Ishikawa (cell line): ENCODE results near the gene SEL1L.

Experiments used
- CEBPB ChIP-seq: IDR thresholded peaks from 2 replicates; pipeline ENCODE4 v1.6.1; 2012
- CREB1 ChIP-seq: IDR thresholded peaks from 2 replicates; pipeline ENCODE4 v1.6.1; 2012; ENCODE audit warnings: low read depth
- EGR1 ChIP-seq: IDR thresholded peaks from 2 replicates; pipeline ENCODE4 v1.6.1; 2012
- EP300 ChIP-seq: IDR thresholded peaks from 2 replicates; pipeline ENCODE4 v1.6.1; 2012; ENCODE audit warnings: borderline replicate concordance
- FOXM1 ChIP-seq: IDR thresholded peaks from 2 replicates; pipeline ENCODE4 v1.6.1; 2012; ENCODE audit warnings: low read depth, borderline replicate concordance
- NFIC ChIP-seq: IDR thresholded peaks from 2 replicates; pipeline ENCODE4 v1.6.1; 2012
- RAD21 ChIP-seq: IDR thresholded peaks from 2 replicates; pipeline ENCODE4 v1.6.1; 2012; ENCODE audit warnings: low read depth
- TAF1 ChIP-seq: IDR thresholded peaks from 2 replicates; pipeline ENCODE4 v1.6.1; 2012; ENCODE audit warnings: low read depth, mild to moderate bottlenecking
- TCF12 ChIP-seq: IDR thresholded peaks from 2 replicates; pipeline ENCODE4 v1.6.1; 2012; ENCODE audit warnings: low read depth
- TEAD4 ChIP-seq: IDR thresholded peaks from 2 replicates; pipeline ENCODE4 v1.6.1; 2012
- YY1 ChIP-seq: IDR thresholded peaks from 2 replicates; pipeline ENCODE4 v1.6.1; 2012; ENCODE audit warnings: low read depth
- ZBTB7A ChIP-seq: IDR thresholded peaks from 2 replicates; pipeline ENCODE4 v1.6.1; 2012; ENCODE audit warnings: low read depth
- TF ChIP-seq, protein P1 (sequence below): IDR thresholded peaks from 2 replicates; pipeline ENCODE4 v1.6.1; 2012
- TF ChIP-seq, protein P2 (sequence below): IDR thresholded peaks from 2 replicates; pipeline ENCODE4 v1.6.1; 2012
- TF ChIP-seq, protein P3 (sequence below): IDR thresholded peaks from 2 replicates; pipeline ENCODE4 v1.6.1; 2012; ENCODE audit warnings: low read depth, mild to moderate bottlenecking

The SEL1L gene

DNA sequence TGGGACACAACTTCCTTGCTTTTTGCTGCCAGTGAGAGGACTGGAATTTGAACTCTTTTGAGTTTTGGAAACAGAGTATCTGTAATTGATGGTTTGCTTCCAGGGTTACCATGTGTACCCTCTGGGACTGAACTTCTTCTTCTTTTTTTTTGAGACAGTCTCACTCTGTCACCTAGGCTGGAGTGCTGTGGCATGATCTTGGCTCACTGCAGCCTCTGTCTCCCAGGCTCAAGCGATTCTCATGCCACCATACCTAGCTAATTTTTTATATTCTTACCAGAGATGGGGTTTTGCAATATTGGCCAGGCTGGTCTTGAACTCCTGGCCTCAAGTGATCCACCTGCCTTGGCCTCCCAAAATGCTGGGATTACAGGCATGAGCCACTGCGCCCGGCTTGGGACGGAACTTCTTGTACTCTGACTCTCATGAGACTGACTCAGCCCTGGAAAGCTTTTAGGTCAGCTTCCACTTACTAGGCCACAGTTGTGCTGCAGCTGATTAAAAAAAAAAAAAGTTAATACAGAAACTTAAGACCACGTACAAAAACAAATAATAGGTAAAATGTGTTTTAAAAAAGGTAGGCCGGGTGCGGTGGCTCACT is 15.8 kb downstream of the SEL1L start:
- TF ChIP-seq RAD21 (no peak), ZBTB7A (no peak), TCF12 (no peak), CREB1 (no peak), EGR1 (no peak), YY1 (no peak), NFIC (no peak), TAF1 (no peak), TEAD4 (no peak), EP300 (no peak), FOXM1 (no peak)
- TF ChIP-seq, protein P1, sequence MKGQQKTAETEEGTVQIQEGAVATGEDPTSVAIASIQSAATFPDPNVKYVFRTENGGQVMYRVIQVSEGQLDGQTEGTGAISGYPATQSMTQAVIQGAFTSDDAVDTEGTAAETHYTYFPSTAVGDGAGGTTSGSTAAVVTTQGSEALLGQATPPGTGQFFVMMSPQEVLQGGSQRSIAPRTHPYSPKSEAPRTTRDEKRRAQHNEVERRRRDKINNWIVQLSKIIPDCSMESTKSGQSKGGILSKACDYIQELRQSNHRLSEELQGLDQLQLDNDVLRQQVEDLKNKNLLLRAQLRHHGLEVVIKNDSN, result no peak
- TF ChIP-seq, protein P2, sequence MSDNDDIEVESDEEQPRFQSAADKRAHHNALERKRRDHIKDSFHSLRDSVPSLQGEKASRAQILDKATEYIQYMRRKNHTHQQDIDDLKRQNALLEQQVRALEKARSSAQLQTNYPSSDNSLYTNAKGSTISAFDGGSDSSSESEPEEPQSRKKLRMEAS, result no peak
- TF ChIP-seq, protein P3, sequence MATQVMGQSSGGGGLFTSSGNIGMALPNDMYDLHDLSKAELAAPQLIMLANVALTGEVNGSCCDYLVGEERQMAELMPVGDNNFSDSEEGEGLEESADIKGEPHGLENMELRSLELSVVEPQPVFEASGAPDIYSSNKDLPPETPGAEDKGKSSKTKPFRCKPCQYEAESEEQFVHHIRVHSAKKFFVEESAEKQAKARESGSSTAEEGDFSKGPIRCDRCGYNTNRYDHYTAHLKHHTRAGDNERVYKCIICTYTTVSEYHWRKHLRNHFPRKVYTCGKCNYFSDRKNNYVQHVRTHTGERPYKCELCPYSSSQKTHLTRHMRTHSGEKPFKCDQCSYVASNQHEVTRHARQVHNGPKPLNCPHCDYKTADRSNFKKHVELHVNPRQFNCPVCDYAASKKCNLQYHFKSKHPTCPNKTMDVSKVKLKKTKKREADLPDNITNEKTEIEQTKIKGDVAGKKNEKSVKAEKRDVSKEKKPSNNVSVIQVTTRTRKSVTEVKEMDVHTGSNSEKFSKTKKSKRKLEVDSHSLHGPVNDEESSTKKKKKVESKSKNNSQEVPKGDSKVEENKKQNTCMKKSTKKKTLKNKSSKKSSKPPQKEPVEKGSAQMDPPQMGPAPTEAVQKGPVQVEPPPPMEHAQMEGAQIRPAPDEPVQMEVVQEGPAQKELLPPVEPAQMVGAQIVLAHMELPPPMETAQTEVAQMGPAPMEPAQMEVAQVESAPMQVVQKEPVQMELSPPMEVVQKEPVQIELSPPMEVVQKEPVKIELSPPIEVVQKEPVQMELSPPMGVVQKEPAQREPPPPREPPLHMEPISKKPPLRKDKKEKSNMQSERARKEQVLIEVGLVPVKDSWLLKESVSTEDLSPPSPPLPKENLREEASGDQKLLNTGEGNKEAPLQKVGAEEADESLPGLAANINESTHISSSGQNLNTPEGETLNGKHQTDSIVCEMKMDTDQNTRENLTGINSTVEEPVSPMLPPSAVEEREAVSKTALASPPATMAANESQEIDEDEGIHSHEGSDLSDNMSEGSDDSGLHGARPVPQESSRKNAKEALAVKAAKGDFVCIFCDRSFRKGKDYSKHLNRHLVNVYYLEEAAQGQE, result no peak

DNA sequence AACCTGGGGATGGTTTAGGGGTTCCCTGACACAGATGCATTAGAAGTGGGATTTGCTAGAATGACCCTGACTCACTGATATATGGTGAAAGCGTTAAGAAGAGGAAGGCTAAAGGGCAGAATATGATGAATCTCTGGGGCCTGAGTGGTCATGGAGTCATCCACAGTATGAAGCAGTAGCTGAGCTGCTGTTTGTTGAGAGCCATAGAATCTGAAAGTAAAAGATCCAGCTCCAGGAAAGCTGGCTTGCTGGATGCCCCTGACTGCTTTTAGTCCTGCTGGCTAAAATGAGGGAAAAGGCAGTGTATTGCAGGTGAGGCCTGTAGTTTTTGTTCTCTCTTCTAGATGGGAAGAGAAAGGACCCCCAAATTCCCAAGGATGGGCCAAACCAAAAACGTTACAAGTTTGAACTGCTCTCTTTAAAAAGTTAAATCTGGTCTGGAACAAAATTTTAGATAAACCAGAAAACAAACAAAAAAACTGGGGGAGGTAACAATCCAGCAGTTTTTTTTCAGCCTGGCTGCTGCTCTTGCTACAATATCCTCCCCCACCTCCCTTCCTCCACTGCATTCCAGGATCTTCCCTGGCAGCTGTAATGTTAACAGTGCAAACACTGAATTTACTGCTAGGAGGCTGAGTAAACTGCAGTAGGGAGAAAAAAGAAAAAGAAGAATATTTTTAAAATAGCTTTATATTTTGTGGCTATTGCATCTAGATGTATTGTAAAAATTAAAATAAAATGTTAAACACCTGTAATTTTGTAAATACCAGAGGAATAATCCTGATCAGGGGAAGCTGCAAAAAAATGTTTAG is 16.5 kb downstream of the SEL1L start:
- TF ChIP-seq NFIC, result no peak
- TF ChIP-seq TEAD4, result no peak

DNA sequence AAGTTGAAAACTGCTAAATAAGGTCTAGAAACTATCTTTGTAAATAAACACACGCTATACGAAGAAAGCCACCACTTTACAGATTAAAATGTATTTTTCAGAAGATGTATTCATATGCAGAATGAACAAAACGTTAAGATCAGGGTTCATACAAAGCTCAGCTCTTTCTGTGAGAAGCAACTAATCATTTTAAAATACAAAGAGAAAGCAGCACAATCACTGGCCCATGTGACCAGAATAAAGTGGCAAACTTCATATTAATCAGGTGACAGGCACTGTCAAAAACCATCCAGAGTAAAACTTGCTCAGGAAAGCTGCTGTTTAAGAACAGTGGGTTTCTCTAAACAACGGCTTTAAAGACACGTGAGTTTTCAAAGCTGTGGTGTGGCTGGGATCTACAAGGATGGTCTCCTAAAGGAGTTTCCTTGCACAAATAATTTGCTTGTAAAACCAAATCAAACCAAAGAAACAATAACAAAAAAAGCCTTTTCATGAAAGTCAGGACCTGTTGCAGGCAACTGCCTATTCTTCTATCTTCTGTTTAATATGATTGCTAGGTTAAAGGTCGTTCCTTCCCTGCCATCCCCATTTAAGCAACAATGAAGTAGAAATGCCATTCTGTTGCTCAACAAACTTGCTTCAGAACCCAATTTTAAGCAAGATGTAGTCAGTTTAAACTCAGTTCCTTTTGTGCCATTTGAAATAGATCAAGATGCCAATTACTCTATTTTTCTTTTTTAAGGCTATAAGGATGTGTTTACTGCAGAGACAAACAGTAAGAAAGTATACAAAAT is 22.3 kb downstream of the SEL1L start:
- no peak for TF ChIP-seq CREB1
- TF ChIP-seq TAF1, result no peak
- TF ChIP-seq FOXM1, result no peak
- no peak for TF ChIP-seq RAD21
- TF ChIP-seq EGR1, result no peak
- TF ChIP-seq, protein P3, result no peak
- TF ChIP-seq, protein P2, result no peak
- no peak for TF ChIP-seq TEAD4
- no peak for TF ChIP-seq EP300
- no peak for TF ChIP-seq CEBPB
- no peak for TF ChIP-seq TCF12
- no peak for TF ChIP-seq ZBTB7A
- no peak for TF ChIP-seq YY1
- TF ChIP-seq, protein P1, result no peak
- TF ChIP-seq NFIC, result no peak

DNA sequence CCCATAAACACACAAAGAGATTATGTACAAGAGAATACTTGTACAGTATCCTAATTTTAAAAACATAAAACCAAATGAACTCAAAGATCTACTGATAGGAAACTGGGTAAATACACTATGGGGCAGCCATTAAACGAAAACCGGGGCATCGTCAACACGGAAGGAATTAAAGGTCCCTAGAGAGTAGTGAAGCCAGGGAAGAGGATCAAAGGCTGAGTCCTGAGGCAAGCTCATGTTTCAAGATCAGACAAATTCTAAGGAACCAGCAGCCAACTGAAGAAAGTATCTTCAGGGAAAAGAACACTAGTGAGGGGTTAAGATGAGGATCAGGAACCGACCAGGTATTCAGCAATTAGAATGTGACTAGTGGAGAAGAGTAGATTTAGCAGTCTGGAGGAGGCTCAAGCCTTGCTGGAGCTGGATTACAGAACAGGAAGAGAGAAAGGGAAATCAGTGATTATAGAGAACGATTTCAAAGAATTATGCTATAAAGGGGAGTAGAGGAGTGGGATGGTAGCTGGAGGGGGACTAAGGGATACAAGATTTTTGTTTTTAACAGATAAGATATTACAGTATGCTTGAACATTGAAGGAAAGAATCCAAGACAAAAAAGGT is 23.7 kb downstream of the SEL1L start:
- no peak for TF ChIP-seq EGR1
- TF ChIP-seq CREB1, result no peak
- TF ChIP-seq NFIC, result no peak

DNA sequence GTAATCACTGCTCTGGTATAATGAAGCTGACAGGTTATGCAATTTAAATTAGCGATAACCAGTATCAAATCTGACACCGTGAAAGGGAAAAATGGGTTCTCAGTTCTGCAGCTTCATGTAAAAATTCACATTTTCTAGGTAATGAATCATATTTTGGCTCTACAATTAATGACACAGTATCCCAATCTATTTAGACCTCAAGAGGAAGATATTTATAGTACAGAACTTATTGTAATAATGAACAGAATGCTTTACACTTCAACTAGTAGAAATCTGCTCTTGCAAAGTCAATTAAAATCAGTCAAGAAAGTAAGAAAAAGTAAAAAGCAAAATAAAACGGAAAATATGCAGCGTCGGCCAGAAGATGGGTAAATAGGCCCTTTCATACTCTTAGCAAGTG is 24.3 kb downstream of the SEL1L start:
- no peak for TF ChIP-seq EP300
- no peak for TF ChIP-seq EGR1
- TF ChIP-seq, protein P2, result no peak
- no peak for TF ChIP-seq RAD21
- no peak for TF ChIP-seq TCF12
